A673 (cell line): ENCODE measurements around the gene SNX32.

Experiments
- CTCF ChIP-seq: fragments of 300-800, 200-600 bp; sonication (generic); conservative IDR thresholded peaks from 2 replicates; pipeline ENCODE4 v1.5.1; 2017; ENCODE audit warnings: low read depth, mild to moderate bottlenecking, antibody characterized with exemption, low read length, moderate library complexity, mixed read lengths
- EZH2 ChIP-seq: fragments of 200-600 bp; sonication (generic); IDR thresholded peaks from 2 replicates; pipeline ENCODE4 v1.6.1; 2017; ENCODE audit warnings: borderline replicate concordance, low read depth, mild to moderate bottlenecking, mixed read lengths, antibody characterized with exemption, low read length; ENCODE audit not compliant: poor library complexity, severe bottlenecking

DNA sequence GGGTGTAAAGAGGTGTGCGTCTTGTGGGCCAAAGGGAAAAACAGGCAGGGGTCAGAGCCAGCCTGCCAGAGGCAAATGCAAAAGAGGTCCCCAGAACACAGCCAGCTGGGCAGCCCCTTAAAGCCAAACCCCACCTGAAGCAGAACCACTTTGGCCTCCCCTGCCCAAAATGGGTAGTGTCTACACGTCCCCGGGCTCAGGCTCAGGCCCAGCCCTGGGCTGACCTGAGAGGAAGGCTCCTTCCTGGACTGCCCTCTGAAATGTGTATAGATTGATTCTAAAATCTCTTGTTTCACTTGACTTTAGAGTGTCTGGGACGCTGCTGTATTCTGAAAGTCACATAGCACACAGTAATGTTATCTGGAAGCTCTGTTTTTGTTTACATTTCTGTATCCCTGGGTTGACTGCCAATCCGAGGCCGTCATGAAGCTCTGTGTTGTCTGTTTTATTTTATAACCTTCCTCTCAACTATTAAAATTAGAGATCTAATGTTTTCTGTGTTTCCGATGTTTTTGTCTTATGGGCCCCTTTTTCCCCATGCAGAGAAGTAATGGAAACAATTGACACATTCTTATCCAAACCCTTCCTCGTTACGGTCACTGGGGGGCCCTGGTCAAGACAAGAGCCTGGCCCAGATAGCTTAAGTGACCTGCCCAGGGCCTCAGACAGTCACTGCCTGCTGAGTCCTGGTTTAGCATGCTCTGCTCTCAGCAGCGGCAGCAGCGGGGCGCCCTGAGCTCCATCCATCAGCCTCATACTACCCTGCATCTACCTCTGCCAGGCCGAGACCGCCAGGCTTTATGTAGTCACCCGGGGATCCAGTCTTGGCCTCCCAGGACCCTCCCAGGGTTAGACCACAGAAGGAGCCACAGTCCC, 36.8 kb upstream of the SNX32 start:
- TF ChIP-seq CTCF (no peak), EZH2 (no peak)
